Fibroblast of mammary gland (primary cell): Measurements from ENCODE around the gene PTPRE.

Source experiments
- DNase-seq: peaks from one replicate; pipeline ENCODE4 v3.0.0-alpha.2; 2010; ENCODE audit warnings: low read depth
- H3K4me3 ChIP-seq: 2 replicates; pipeline ENCODE4 v1.5.1; 2011; ENCODE audit warnings: low read depth, mild to moderate bottlenecking, low read length, moderate library complexity; ENCODE audit not compliant: control insufficient read depth
- CTCF ChIP-seq: conservative IDR thresholded peaks from 2 replicates; pipeline ENCODE4 v1.5.1; 2011; ENCODE audit warnings: low read depth, low read length, inconsistent platforms; ENCODE audit not compliant: control insufficient read depth, insufficient read depth

Gene PTPRE

GRCh38 chr10:127875916-127876315 is 31.0 kb upstream of the PTPRE start:
- H3K4me3 ChIP-seq = no peak overlapping the region
- DNase-seq = no peak
- no peak for TF ChIP-seq CTCF

- DNase-seq = no peak
- TF ChIP-seq CTCF = no peak
Observed at GRCh38 chr10:127877116-127877515, 29.8 kb upstream of the PTPRE start.

GRCh38 chr10:127877699-127878098 is 29.2 kb upstream of the PTPRE start:
- DNase-seq = no peak
- no peak for TF ChIP-seq CTCF

More at GRCh38 chr10:127877116-127877515, 29.8 kb upstream of the PTPRE start:
- H3K4me3 ChIP-seq = no peak overlapping the region

GRCh38 chr10:127878475-127879055 is 28.3 kb upstream of the PTPRE start:
- no peak for TF ChIP-seq CTCF
- no peak overlapping the region for H3K4me3 ChIP-seq
- DNase-seq = no peak

More at GRCh38 chr10:127877699-127878098, 29.2 kb upstream of the PTPRE start:
- H3K4me3 ChIP-seq = no peak overlapping the region

GRCh38 chr10:127880557-127880956 is 26.3 kb upstream of the PTPRE start:
- H3K4me3 ChIP-seq = no peak overlapping the region
- no peak for TF ChIP-seq CTCF
- no peak for DNase-seq

- no peak for TF ChIP-seq CTCF
- H3K4me3 ChIP-seq = no peak overlapping the region
- no peak for DNase-seq
Observed at GRCh38 chr10:127881262-127881661, 25.6 kb upstream of the PTPRE start.

GRCh38 chr10:127882391-127882790 is 24.5 kb upstream of the PTPRE start:
- no peak for TF ChIP-seq CTCF
- no peak overlapping the region for H3K4me3 ChIP-seq
- no peak for DNase-seq
